Sigmoid colon (tissue), 4 donors: ENCODE results near the gene NSFL1C.

Source experiments
- EP300 ChIP-seq, 4 donors: sonication (generic); formaldehyde crosslinking; IDR thresholded peaks; one replicate each; pipeline ENCODE4 v1.6.1; 2017; ENCODE audit warnings: antibody characterized with exemption in 4 of 4
- POLR2A ChIP-seq, 2 donors: fragments of 450-650 bp; IDR thresholded peaks; one replicate each; pipeline ENCODE4 v1.6.1; 2016; ENCODE audit warnings: antibody characterized with exemption in 2 of 2, mild to moderate bottlenecking in 2 of 2, moderate library complexity in 2 of 2
- POLR2AphosphoS5 ChIP-seq, 4 donors: sonication (generic); formaldehyde crosslinking; IDR thresholded peaks; one replicate each; pipeline ENCODE4 v1.6.1; 2017; ENCODE audit warnings: antibody characterized with exemption in 4 of 4
- TF ChIP-seq, protein P1 (sequence below), 4 experiments: fragments of 450-650 bp in 3 of 4; fragments of 200-600 bp in 1 of 4; IDR thresholded peaks; one replicate each; pipeline ENCODE4 v1.5.1; 2016 to 2019; ENCODE audit warnings: antibody characterized with exemption in 4 of 4, mild to moderate bottlenecking in 3 of 4, moderate library complexity in 2 of 4

DNA sequence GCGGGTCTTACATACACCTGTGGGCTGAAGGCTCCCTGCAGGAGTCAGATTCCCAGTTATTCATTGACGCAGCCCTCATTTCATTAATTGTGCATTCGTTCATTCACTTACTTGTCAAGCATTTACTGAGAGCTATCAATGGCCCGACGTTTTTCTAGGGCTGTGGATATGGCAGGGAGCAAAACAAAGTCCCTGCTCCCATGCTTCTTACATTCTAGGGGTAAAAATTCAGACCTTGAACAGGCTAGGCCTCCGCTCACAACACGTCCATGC, 369 bp upstream of the NSFL1C start:
- TF ChIP-seq, protein P1, sequence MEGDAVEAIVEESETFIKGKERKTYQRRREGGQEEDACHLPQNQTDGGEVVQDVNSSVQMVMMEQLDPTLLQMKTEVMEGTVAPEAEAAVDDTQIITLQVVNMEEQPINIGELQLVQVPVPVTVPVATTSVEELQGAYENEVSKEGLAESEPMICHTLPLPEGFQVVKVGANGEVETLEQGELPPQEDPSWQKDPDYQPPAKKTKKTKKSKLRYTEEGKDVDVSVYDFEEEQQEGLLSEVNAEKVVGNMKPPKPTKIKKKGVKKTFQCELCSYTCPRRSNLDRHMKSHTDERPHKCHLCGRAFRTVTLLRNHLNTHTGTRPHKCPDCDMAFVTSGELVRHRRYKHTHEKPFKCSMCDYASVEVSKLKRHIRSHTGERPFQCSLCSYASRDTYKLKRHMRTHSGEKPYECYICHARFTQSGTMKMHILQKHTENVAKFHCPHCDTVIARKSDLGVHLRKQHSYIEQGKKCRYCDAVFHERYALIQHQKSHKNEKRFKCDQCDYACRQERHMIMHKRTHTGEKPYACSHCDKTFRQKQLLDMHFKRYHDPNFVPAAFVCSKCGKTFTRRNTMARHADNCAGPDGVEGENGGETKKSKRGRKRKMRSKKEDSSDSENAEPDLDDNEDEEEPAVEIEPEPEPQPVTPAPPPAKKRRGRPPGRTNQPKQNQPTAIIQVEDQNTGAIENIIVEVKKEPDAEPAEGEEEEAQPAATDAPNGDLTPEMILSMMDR (IDR thresholded peaks at IDR 0.05) = no peak
- TF ChIP-seq POLR2A (IDR thresholded peaks at IDR 0.05) (no peak), POLR2AphosphoS5 (IDR thresholded peaks at IDR 0.05) (no peak), EP300 (IDR thresholded peaks at IDR 0.05) (no peak)
